Central memory CD4-positive, alpha-beta T cell (primary cell): Measurements from ENCODE around the gene ASTN2.

Source experiments
- DNase-seq: peaks from one replicate; pipeline ENCODE4 v3.0.0; 2022

Gene ASTN2

GRCh38 chr9:117355542-117355941 is 59.3 kb downstream of the ASTN2 start:
- DNase-seq = no peak

DNA sequence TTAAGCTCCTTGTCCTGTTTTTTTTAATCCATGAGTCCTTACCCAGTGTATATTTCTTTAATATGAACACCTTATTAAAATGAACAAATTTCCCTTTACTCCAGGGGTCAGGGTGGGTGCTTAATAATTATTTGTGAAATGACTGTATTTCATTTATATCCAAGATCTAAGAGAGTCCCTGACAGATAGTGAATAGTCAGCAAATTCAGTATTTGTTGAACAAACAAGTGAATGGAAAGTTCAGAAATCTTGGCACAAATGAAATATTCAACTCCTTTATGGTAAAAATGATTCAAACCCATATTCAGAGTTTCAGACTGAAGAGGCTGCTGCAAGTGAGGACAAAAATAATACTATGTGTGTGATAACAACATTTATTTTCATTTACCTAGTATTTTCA is 59.9 kb downstream of the ASTN2 start:
- DNase-seq = no peak

DNA sequence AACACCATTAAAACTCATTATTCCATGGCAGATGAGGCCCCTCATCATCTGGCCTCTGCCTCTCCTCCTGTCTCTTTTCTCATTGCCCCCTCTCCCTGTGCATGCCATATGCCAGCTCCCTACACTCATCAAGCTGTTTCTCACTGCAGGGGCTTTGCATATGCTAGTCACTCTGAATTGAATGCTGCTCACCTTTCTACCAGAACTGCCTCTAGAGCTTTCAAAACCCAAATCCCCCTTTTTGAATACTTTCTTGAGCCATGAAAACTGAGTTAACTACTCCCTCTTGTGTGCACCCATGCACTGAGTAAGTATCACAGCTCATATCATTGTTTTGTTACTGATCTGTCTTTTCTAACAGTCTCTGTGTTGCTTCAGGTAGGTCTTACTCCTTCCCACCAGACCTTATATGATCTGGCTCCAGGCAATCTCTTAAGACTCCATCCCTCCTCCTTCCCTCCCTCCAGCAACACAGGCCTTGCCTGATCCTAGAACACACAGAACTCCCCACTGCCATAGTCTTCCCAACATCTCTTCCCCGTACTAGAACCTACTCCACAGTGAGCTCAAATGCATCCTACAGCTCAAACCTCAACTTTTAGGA is 60.5 kb downstream of the ASTN2 start:
- DNase-seq = no peak

DNA sequence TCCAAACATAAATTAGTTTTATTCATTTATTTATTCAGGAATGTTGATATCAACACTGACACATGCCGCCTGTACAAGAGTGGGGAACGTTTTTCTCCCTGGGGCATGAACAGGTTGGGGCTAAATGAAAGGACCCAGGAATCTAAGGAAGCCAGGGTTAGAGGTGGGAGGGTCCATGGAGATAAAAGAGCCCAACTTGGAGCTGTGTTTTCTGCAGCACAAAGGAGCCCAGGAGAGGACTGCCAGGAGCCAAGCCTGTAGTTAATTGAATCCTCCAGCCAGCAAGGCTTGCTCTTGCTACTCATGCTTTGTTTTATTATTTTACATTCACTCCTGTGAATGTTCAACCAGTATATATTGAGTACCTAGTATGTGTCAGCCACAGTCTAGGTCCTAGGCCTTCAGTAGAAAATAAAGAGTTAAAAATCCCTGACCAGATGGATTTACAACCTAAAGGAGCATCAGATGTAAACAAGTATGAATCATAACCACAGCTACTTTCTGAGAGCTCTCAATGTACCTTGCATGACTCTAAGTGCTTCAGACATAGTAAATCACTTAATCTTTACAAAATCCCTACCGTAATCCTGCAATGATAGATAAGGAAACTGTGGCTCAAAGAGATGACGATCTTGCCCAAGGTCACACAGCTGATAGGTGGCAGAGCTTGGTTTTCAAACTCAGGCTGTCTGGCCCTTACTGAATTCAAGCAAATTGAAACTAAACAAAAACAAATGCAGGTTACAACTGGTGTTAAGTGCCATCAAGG is 69.8 kb downstream of the ASTN2 start:
- DNase-seq = no peak

- no peak for DNase-seq
Measured at GRCh38 chr9:117343427-117343826, 71.4 kb downstream of the ASTN2 start.

GRCh38 chr9:117341151-117341550 is 73.7 kb downstream of the ASTN2 start:
- no peak for DNase-seq

- no peak for DNase-seq
Measured at GRCh38 chr9:117340422-117340821, 74.4 kb downstream of the ASTN2 start.

DNA sequence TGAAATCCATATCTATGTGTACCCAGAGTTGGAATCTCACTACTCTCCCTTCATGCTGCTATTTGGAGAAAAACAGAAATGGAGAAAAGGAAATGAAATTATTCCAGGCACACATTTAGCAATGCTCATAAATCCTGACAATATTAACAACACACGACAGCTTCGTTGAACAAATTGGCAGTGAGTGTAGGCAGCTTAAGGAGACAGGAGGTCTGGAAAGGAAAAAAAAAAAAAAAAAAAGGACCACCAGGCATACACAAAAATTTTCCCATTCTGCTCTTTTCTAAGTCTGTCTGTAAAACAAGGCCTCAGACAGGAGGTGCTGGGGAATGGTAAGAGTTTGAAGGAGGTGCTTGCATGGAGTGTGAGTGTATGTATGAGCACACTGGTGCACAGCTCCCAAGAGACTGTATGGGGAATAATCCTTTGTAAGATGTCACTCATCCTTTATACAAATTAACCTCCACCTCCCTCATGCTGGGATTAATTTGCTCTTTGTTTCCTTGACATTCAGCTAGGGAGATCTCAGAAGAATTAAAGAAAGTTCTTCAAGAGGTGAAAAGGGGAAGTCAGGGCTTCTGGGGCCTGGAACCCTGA is 78.9 kb downstream of the ASTN2 start:
- DNase-seq = no peak

DNA sequence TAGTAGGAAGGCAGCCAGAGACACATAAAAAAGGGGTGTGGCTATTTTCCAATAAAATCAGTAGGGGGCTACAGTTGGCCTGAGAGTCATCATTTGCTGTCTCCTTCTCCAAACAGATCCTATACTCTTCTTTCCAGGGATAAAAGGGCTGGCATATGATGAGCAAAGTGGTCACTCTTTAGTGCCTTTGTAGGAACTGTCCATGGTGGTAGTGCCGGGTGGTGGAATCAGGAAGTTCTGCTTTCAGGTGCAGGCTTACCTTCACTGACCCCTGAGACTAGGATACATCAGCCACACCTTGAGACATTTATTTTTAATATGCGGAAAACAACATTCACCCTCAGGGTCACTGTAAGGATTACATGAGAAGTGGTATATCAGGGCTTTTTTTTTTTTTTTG is 80.8 kb downstream of the ASTN2 start:
- DNase-seq = no peak

- DNase-seq = no peak
Measured at GRCh38 chr9:117325831-117326230, 89.0 kb downstream of the ASTN2 start.

DNA sequence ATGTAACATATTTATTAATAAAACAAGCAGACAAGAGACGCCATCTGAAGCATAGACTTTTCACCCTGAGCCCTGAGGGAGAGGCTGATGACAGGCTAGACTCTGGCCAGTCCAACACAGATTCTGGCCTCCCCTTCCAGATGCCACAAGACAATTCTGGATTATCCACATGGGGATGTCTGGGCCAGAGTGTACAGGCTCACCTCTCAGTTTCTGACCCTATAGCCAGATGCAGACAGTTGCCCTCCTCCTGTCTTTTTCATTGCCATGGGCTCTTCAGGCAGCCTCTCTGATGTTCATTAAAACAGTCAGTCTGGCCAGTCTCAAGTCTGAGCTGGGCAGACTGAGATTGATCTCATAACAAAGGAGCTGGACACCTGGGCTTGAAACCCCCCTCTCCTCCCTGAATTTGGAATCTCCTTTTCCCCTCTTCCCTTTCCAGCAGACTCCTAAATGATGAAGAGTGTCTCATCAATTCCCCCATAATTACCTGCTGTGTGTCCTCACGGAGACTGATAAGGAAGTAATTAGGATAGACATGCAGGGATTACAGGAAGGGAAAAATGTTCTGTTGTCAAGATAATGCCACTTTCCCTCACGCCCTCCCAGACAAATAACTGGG is 89.6 kb downstream of the ASTN2 start:
- no peak for DNase-seq

DNA sequence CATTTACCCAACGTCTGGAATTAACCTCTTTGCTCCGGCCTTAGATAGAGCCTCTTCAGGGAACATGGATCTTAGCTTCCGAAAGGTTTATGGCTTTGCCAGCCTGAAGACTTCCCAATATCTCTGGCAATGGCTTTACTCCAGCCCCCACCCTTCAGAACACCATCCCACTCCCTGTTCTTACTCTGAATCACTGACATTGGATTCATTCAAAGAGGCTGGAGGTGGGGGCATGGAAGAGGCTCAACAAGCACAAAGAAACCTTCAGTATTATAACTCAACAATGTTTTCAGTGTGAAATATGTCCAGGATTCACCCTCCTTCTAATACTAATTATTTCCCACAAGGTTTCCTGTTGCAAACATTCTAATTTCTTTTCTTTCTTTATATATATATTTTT is 91.5 kb downstream of the ASTN2 start:
- no peak for DNase-seq

- no peak for DNase-seq
Measured at GRCh38 chr9:117317192-117317591, 97.7 kb downstream of the ASTN2 start.

DNA sequence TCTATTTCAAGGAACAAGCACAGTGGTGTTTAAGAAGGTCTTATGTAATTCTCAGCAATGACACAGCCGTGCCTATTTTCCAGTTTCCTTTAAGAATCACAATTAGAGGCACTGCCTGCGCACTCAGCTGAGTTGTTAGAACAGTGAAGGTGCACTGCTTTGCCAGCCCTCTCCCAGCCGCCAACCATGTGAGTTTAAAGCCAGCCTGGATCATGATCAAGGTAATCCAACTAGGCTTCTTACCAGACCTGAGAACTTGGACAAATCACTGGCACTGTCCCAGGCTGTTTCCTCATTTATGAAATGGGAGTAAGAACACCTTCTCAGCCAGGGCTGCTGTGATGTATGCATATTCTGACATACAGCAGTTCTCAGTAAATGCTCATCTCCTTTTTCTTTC is 99.6 kb downstream of the ASTN2 start:
- DNase-seq = no peak

DNA sequence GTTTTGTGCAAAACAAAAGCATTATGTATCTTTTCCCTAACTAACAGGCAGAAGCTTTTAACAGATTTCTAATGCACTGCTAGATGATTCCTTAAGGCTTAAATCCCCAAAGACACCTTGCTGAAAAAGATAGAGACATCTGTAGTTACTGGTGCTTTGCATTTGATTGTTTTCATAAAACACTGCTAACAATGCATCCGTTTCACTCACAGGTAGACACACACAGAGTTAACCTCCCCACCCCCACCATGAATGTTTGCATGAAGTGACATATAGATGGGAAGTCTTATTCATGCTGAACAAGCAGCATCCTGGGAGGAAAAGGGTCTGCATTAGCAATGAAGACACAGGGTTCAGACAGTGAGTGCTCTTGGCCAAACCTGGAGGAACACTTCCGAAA is 100.9 kb downstream of the ASTN2 start:
- DNase-seq = no peak

- DNase-seq = no peak
Measured at GRCh38 chr9:117307701-117308100, 107.2 kb downstream of the ASTN2 start.

- DNase-seq = no peak
Measured at GRCh38 chr9:117306032-117306431, 108.8 kb downstream of the ASTN2 start.

GRCh38 chr9:117305454-117305853 is 109.4 kb downstream of the ASTN2 start:
- DNase-seq = no peak

GRCh38 chr9:117304549-117304948 is 110.3 kb downstream of the ASTN2 start:
- DNase-seq = no peak

DNA sequence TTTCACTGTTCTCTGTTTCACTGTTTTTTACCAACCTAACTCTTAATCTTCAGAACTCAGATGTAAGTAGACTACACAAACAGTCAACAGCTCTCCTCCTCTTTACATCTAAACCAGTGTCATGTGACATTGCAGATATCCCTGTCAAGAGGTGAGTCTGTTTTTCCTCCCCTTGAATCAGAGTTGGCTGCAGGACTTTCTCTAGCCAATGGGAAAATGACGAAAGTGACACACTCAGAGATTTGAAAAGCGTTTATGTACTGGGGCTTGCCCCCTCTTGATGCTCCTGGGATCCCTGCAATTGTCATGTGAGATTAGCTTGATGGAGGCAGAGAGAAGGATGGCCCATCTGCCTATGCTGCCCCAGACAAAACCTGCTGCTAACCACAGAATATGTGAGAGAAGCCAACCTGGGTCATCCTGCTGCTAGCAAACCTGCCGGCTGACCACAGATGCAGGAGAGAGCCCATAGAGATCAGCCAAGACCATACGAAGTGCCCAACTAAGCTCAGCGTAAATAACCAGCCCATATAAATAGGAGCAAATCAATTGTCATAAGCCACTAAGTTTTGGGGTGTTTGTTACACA is 111.1 kb downstream of the ASTN2 start:
- no peak for DNase-seq

DNA sequence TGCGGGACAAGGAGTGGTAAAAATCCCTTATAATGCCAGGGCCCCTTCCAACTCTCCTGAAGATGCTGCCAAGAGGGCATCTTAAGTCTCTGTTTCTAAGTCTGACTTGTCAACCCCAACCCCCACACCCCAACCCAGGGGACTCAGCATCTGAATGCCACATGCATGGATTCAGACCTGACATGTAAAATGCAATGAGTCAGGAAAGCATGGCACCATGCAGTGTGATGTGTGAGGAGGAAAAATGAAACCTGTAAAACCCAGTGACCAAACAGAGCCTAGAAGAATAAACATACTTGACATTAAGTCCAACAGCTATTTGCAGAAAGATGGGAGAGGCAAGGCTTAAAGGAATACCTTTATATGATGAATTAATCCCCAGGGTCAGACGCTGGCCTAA is 112.4 kb downstream of the ASTN2 start:
- no peak for DNase-seq

GRCh38 chr9:117300371-117301110 is 114.3 kb downstream of the ASTN2 start:
- no peak for DNase-seq

DNA sequence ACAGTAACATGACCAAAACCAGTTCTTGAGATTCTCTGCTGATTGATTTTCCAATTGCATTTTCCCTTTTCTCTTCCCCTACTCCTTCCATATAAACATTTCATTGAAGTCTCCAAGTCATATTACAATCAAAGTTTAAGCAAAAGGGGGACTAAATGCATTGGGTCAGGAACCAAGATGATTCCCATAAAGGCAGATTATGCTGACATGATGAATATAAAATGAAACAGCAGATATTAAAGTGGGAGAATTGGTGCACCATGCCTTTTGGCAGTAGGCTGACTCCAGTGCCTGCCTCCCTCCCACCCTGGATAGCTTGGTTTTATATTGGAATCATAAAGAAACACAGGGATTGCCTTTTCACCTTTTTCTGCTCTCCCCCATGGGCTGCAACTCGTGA is 118.4 kb downstream of the ASTN2 start:
- no peak for DNase-seq
